Heart right ventricle (tissue), 16 donors: ENCODE results near the gene KIFC3. TPM values are rescaled to one million over a fixed set of nuclear protein-coding genes. Genes with fewer than 3 reads are reported as not detected.

ENCODE experiments used
- ATAC-seq, 8 donors: fragments of 200-7000 bp; cut with Tn5 transposase; one replicate each; pipeline ENCODE4 v1.9.1; 2020; ENCODE audit warnings: mild to moderate bottlenecking in 8 of 8, moderate library complexity in 8 of 8, moderate number of reproducible peaks in 1 of 8
- DNase-seq, 2 donors: peaks; one replicate each; pipeline ENCODE4 v3.0.0-alpha.2; 2020
- H3K27ac ChIP-seq, 10 donors: fragments of 200-600 bp; sonication (generic) in 2 of 10; one replicate each; pipeline versions ENCODE4 v1.5.0 to v1.8.0; 2020 to 2022; ENCODE audit warnings: mild to moderate bottlenecking in 3 of 10
- H3K27me3 ChIP-seq, 7 donors: fragments of 200-600 bp; one replicate each; pipeline ENCODE4 v1.8.0; 2021 to 2022; ENCODE audit warnings: mild to moderate bottlenecking in 2 of 7
- H3K36me3 ChIP-seq, 9 donors: fragments of 200-600 bp; sonication (generic) in 1 of 9; one replicate each; pipeline versions ENCODE4 v1.5.0 to v1.8.0; 2020 to 2022; ENCODE audit warnings: mild to moderate bottlenecking in 2 of 9
- H3K4me1 ChIP-seq, 9 donors: fragments of 200-600 bp; sonication (generic) in 1 of 9; one replicate each; pipeline versions ENCODE4 v1.5.0 to v1.8.0; 2020 to 2022; ENCODE audit warnings: mild to moderate bottlenecking in 4 of 9
- H3K4me3 ChIP-seq, 10 donors: fragments of 200-600 bp; sonication (generic) in 2 of 10; one replicate each; pipeline versions ENCODE4 v1.5.0 to v1.8.0; 2020 to 2022; ENCODE audit warnings: mild to moderate bottlenecking in 7 of 10, moderate library complexity in 2 of 10
- H3K9me3 ChIP-seq, 11 donors: fragments of 200-600 bp in 10 of 11; sonication (generic) in 2 of 11; one replicate each; pipeline versions ENCODE4 v1.5.0 to v1.8.0; 2013 to 2022; ENCODE audit warnings: mild to moderate bottlenecking in 2 of 11, control low read depth in 1 of 11, moderate library complexity in 1 of 11
- WGBS, 2 donors: extraction: QIAGEN DNeasy Blood & Tissue Kit; methylation state at CpG; one replicate each; pipeline ENCODE4 v1.1.7; 2013; ENCODE audit warnings: inconsistent platforms in 1 of 2; 5-methylcytosine and 5-hydroxymethylcytosine counted together
- intact Hi-C, 10 donors: fragments of 100-400 bp; cut with DNase I; formaldehyde crosslinking; loops; one replicate each; pipeline versions ENCODE4 v1.11.1 to v1.14.2; 2022
- polyA plus RNA-seq, 2 donors: library from polyadenylated mRNA; stranded (reverse); fragments of 200-250 nt; gene quantifications; one replicate each; pipeline ENCODE4 v1.2.3, GENCODE V29; 2013
- total RNA-seq, 10 donors: library from RNA; stranded (reverse); fragmentation: NEBNext Ultra II Directional in 3 of 10; extraction: Animal tissue kit (Norgen Biotek cat#: 25700) in 3 of 10; gene quantifications; one replicate each; pipeline versions ENCODE4 v1.2.1 to v1.2.4, GENCODE V29; 2021 to 2023
- TF ChIP-seq, protein P1 (sequence below), 9 donors: fragments of 200-600 bp; sonication (generic) in 2 of 9; IDR thresholded peaks; one replicate each; pipeline versions ENCODE4 v1.5.0 to v1.8.0; 2021 to 2022; ENCODE audit warnings: antibody characterized with exemption in 9 of 9, mild to moderate bottlenecking in 5 of 9, moderate library complexity in 1 of 9
- donor health status: Arrhythmogenic right ventricular cardiomyopathy.
- donor health status: ischemic (EF 13 %, LVEDD 7.1; RV severe dilation, severe dysfunction).
- donor health status: healthy with polysubstance abuse.
- donor health status: DM: no; HTN: yes; CAD: no.
- donor health status: DM: no; HTN: no; CAD: no.
- donor health status: ischemic (EF 25% LVEDD 6.9; RV normal size, moderate dysfunction).
- donor health status: ischemic (EF 25% LVEDD 5.7; RV mildly dilated, moderate dysfunction).
- donor health status: healthy.
- donor health status: DM: yes; HTN: yes; CAD: no.
- donor health status: Ischemic cardiomyopathy.
- donor health status: ischemic (EF 35%, LVEDD 5.7; RV mildly dilated, moderate dysfunction).
- donor health status: nonischemic (EF 11% LVEDD 7.7; RV severe dilation, severe dysfunction).
- donor health status: DM: yes; HTN: yes; CAD: no.
- donor health status: PGD.
- donor health status: ischemic (EF 29% LVEDD 5.4; RV normal size, mild dysfunction).
- donor health status: nonischemic (EF 23%, LVEDD 6.1; RV moderate dilation, normal function).

KIFC3 gene
- total and polyA plus RNA-seq, 12 donors = 42.5 to 97.4 (median 63.5) TPM

- TF ChIP-seq, protein P1, sequence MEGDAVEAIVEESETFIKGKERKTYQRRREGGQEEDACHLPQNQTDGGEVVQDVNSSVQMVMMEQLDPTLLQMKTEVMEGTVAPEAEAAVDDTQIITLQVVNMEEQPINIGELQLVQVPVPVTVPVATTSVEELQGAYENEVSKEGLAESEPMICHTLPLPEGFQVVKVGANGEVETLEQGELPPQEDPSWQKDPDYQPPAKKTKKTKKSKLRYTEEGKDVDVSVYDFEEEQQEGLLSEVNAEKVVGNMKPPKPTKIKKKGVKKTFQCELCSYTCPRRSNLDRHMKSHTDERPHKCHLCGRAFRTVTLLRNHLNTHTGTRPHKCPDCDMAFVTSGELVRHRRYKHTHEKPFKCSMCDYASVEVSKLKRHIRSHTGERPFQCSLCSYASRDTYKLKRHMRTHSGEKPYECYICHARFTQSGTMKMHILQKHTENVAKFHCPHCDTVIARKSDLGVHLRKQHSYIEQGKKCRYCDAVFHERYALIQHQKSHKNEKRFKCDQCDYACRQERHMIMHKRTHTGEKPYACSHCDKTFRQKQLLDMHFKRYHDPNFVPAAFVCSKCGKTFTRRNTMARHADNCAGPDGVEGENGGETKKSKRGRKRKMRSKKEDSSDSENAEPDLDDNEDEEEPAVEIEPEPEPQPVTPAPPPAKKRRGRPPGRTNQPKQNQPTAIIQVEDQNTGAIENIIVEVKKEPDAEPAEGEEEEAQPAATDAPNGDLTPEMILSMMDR (IDR thresholded peaks at IDR 0.05) = no peak
- ATAC-seq = no peak
- WGBS, 2 donors = 66 to 68% methylated on average over 5 of the region's 5 CpGs
- DNase-seq = no peak
- intact Hi-C loops = loop anchor here in 5 of 10 donors (5.0 kb wide), 3 partner anchors 47 to 198 kb away; partner anchors contain the start of genes USB1 (in 1 of the 5) and ZNF319 (in 1 of the 5)
- Histone ChIP-seq H3K36me3 (no peaks in the 10 kb centered on the region), H3K27me3 (peaks cover 0 to 9% (median 0%) of the 10 kb centered on the region in 7 donors), H3K4me1 (peaks cover 29 to 76% (median 60%) of the 10 kb centered on the region in 9 donors), H3K27ac (peak overlapping the region; percentile 89 to 99 (median 96)), H3K9me3 (no peaks in the 10 kb centered on the region), H3K4me3 (no peak overlapping the region)
Observed at GRCh38 chr16:57804111-57804837, 2.0 kb upstream of the KIFC3 start.

- peak; percentile 34 to 79 (median 57) for ATAC-seq
- H3K27ac ChIP-seq = peak overlapping the region; percentile 89 to 99 (median 96)
- intact Hi-C loops = loop anchor here in 6 of 10 donors (2.0 to 5.0 kb wide), 6 partner anchors 25 to 199 kb away; partner anchors contain the start of genes USB1 (in 2 of the 6), ZNF319 (in 2 of the 6) and KATNB1 (in 1 of the 6)
- peak; percentile 67 to 75 for DNase-seq
- H3K9me3 ChIP-seq = no peaks in the 10 kb centered on the region
- peaks cover 0 to 9% (median 0%) of the 10 kb centered on the region in 7 donors for H3K27me3 ChIP-seq
- peaks cover 30 to 78% (median 62%) of the 10 kb centered on the region in 9 donors for H3K4me1 ChIP-seq
- TF ChIP-seq, protein P1 (IDR thresholded peaks at IDR 0.05) = no peak
- WGBS, 2 donors = 27 to 33% methylated on average over 16 of the region's 16 CpGs
- H3K4me3 ChIP-seq = peak overlapping the region in 8 of 10 donors; percentile 4 to 85 (median 68)
- no peaks in the 10 kb centered on the region for H3K36me3 ChIP-seq
Observed at GRCh38 chr16:57803134-57803990, 1.1 kb upstream of the KIFC3 start.

DNA sequence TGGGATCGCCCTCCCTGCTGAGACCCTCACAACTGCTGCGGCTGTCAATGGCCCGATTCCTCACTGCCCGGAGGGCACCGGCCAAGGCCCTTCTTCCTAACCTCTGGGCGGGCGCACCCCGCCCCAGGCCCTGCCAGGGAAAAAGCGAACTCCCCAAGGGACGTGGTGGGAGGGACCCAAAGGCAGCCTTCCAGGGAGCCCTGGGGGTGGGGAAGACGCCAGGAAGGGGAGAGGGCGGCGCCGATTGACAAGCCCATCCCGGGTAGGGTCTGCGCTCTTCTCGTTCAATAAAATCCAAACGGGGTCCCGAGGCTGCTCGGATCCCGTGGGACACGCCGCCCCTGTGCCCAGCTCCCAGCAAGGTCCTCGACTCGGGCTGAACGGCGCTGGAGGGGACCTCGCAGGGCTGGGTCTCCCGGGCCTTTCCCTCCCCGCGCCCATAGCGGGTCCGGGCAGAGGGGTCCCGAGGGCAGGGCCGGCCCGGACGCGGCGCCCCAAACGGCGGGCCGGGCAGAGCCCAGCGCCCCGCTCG, 416 bp downstream of the KIFC3 start:
- DNase-seq (peak; percentile 73), ATAC-seq (peak; percentile 22 to 66 (median 50))
- H3K27me3 ChIP-seq = peaks cover 0 to 17% (median 0%) of the 10 kb centered on the region in 7 donors
- peak overlapping the region; percentile 89 to 99 (median 96) for H3K27ac ChIP-seq
- peaks cover 34 to 87% (median 69%) of the 10 kb centered on the region in 9 donors for H3K4me1 ChIP-seq
- peak overlapping the region; percentile 51 to 85 (median 66) for H3K4me3 ChIP-seq
- no peaks in the 10 kb centered on the region for H3K9me3 ChIP-seq
- H3K36me3 ChIP-seq = peaks cover 0 to 14% (median 7%) of the 10 kb centered on the region in 9 donors
- TF ChIP-seq, protein P1 (IDR thresholded peaks at IDR 0.05) = no peak
- WGBS, 2 donors = 0 to 1% methylated on average over 34 to 45 of the region's 45 CpGs
- intact Hi-C loops = loop anchor here in 6 of 10 donors (2.0 to 5.0 kb wide), 7 partner anchors 27 to 200 kb away; partner anchors contain the start of genes USB1 (in 2 of the 6), ZNF319 (in 2 of the 6) and KATNB1 (in 1 of the 6)
